Measurements from ENCODE around the gene NAXD. TPM values are rescaled to one million over a fixed set of nuclear protein-coding genes. Genes with fewer than 3 reads are reported as not detected.

Gene NAXD
- total RNA-seq, 4 donors from 2014 or later: 14.5 to 25.2 (median 17.4) TPM

DNA sequence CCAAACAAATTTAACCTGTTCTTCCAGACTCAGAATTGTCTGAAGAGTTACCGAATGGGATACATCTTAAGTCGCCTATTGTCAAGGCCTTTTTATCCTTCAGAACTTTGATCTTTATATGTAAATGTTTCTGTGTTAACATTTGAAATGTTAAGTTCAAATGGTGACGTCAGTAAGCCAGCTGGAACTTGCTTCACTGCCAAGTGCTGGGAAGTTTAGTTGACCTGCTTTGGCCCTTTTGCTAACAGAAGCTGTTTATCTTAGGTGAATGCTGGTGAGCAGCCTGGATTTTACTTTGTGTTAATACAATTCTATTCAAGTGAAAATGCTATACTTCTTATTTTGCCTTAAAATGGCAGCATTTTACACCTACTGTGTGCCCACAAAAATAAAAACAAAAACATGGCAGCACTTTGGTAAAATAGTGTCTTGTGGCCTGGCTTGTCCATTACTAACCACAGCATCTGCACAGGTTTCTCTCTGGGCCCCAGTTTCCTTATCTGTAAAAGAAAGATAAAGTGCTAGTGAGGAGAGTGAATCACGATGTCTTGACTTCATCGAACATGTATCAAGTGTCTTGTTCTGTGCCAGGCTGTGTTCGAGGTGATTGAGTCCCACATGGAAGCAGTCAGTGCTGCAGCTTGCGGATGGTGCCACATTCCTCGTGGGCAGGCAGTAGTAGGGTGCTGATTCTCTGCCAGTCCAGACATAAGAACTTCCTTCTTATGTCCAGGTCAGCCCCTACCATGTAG lies 2.2 kb downstream of the NAXD start:
- DNase-seq: no peak
- no peaks in the 10 kb centered on the region for H3K9me3 ChIP-seq
- no peaks in the 10 kb centered on the region for H3K27me3 ChIP-seq
- H3K4me1 ChIP-seq: peaks cover 16 to 66% (median 19%) of the 10 kb centered on the region in 3 donors
- intact Hi-C loops (cut with DNase I): loop anchor here (10.0 kb wide), 1 partner anchor 97 kb away; the partner anchor contains the start of gene ING1
- peaks cover 0 to 7% (median 2%) of the 10 kb centered on the region in 3 donors for H3K36me3 ChIP-seq
- H3K27ac ChIP-seq: peak overlapping the region; percentile 89 to 96 (median 93)
- WGBS, 2 donors: 44 to 54% methylated on average over 8 of the region's 8 CpGs
- peak overlapping the region in 2 of 4 donors; percentile 88 to 97 for H3K4me3 ChIP-seq
- TF ChIP-seq, protein P1, sequence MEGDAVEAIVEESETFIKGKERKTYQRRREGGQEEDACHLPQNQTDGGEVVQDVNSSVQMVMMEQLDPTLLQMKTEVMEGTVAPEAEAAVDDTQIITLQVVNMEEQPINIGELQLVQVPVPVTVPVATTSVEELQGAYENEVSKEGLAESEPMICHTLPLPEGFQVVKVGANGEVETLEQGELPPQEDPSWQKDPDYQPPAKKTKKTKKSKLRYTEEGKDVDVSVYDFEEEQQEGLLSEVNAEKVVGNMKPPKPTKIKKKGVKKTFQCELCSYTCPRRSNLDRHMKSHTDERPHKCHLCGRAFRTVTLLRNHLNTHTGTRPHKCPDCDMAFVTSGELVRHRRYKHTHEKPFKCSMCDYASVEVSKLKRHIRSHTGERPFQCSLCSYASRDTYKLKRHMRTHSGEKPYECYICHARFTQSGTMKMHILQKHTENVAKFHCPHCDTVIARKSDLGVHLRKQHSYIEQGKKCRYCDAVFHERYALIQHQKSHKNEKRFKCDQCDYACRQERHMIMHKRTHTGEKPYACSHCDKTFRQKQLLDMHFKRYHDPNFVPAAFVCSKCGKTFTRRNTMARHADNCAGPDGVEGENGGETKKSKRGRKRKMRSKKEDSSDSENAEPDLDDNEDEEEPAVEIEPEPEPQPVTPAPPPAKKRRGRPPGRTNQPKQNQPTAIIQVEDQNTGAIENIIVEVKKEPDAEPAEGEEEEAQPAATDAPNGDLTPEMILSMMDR (IDR thresholded peaks at IDR 0.05): no peak
- TF ChIP-seq POLR2A (IDR thresholded peaks at IDR 0.05): no peak

DNA sequence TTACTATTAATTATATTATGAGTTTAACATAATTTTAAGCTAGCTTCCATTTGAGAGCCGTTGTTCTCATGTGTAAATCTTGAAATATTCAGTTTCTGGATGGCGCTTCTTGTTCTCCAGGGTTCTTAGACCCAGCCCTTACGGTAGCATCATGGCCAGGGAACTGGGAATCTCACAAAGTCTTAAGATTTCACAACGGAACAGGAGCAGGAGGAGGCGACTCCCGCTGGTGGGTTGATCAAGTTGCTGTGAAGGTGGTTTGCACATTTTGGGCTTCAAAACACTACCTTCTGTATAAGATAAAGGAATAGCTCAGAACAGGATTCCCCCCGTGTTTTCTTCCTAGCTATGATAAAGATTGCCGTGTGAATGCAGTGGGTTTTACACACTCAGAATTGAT lies 2.8 kb downstream of the NAXD start:
- Histone ChIP-seq H3K4me1 (peaks cover 16 to 66% (median 19%) of the 10 kb centered on the region in 3 donors), H3K9me3 (no peaks in the 10 kb centered on the region), H3K4me3 (no peak overlapping the region), H3K27me3 (no peaks in the 10 kb centered on the region), H3K36me3 (peaks cover 0 to 13% (median 8%) of the 10 kb centered on the region in 3 donors), H3K27ac (peak overlapping the region in 3 of 4 donors; percentile 89 to 93 (median 93))
- intact Hi-C loops (cut with DNase I): loop anchor here (10.0 kb wide), 1 partner anchor 97 kb away; the partner anchor contains the start of gene ING1
- 68 to 82% methylated on average over 5 to 8 of the region's 8 CpGs for WGBS, 2 donors
- TF ChIP-seq POLR2A (IDR thresholded peaks at IDR 0.05): no peak
- TF ChIP-seq, protein P1 (IDR thresholded peaks at IDR 0.05): no peak
- no peak for DNase-seq

DNA sequence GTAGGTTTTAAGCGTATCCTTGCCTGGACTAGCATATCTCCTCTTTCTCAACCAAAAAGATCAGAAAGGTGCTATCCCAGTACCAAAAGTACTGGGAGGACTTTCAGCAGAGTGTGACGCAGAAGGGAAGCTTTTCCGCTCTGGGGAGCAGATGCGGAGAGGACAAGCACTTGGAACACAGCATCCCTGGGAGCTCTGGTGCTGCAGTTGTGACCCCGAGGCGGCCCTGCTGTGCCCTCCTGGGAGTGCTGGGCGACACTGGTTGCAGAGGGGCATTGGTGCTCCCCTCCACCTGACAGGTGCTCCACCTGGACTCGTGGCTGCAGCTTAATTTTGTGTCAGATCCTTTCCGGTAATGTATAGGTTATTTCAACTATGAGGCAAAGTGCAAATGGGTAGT lies 3.4 kb downstream of the NAXD start:
- 95 to 96% methylated on average over 6 of the region's 9 CpGs for WGBS, 2 donors
- Histone ChIP-seq H3K4me1 (peaks cover 16 to 66% (median 19%) of the 10 kb centered on the region in 3 donors), H3K4me3 (no peak overlapping the region), H3K36me3 (peaks cover 0 to 19% (median 8%) of the 10 kb centered on the region in 3 donors), H3K27me3 (no peaks in the 10 kb centered on the region), H3K9me3 (no peaks in the 10 kb centered on the region), H3K27ac (peak overlapping the region in 2 of 4 donors; percentile 39 to 40)
- intact Hi-C loops (cut with DNase I): loop anchor here (10.0 kb wide), 1 partner anchor 96 kb away; the partner anchor contains the start of gene ING1
- no peak for DNase-seq
- no peak for TF ChIP-seq POLR2A (IDR thresholded peaks at IDR 0.05)
- TF ChIP-seq, protein P1 (IDR thresholded peaks at IDR 0.05): no peak

DNA sequence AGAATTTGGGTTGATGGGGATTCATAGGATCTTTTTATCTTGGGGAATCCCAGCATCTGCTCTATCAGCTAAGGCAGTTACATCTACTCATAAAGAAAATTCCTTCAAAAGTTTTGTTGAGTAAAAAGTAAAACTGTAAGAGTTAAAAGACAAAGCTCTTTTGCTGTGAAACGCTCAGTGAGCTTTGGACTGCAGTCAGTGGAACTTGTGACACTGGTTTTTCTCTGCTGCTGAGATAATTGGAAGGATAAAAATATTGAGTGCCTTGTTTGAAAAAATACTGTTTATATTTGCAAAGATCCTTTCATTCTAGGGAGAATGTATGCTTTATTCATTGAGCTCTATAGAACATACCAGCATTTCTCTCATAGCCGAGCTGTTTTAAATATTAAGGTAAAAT lies 5.3 kb downstream of the NAXD start:
- TF ChIP-seq, protein P1 (IDR thresholded peaks at IDR 0.05): no peak
- no peak for TF ChIP-seq POLR2A (IDR thresholded peaks at IDR 0.05)
- Histone ChIP-seq H3K27me3 (no peaks in the 10 kb centered on the region), H3K27ac (no peak overlapping the region), H3K36me3 (peaks cover 0 to 36% (median 8%) of the 10 kb centered on the region in 3 donors), H3K4me3 (no peak overlapping the region), H3K4me1 (peaks cover 11 to 69% (median 14%) of the 10 kb centered on the region in 3 donors), H3K9me3 (no peaks in the 10 kb centered on the region)
- DNase-seq: no peak
- intact Hi-C loops (cut with DNase I): no loop called here
- 44 to 46% methylated on average over 2 of the region's 2 CpGs for WGBS, 2 donors

Measured in esophagus squamous epithelium (tissue), 5 donors.